ENCODE results near the gene SYNGAP1.

SYNGAP1 gene

GRCh38 chr6:33497157-33497556 is 77.3 kb downstream of the SYNGAP1 start:
- no peak for DNase-seq (ENCODE audit: low read depth)
- TF ChIP-seq, protein P1, sequence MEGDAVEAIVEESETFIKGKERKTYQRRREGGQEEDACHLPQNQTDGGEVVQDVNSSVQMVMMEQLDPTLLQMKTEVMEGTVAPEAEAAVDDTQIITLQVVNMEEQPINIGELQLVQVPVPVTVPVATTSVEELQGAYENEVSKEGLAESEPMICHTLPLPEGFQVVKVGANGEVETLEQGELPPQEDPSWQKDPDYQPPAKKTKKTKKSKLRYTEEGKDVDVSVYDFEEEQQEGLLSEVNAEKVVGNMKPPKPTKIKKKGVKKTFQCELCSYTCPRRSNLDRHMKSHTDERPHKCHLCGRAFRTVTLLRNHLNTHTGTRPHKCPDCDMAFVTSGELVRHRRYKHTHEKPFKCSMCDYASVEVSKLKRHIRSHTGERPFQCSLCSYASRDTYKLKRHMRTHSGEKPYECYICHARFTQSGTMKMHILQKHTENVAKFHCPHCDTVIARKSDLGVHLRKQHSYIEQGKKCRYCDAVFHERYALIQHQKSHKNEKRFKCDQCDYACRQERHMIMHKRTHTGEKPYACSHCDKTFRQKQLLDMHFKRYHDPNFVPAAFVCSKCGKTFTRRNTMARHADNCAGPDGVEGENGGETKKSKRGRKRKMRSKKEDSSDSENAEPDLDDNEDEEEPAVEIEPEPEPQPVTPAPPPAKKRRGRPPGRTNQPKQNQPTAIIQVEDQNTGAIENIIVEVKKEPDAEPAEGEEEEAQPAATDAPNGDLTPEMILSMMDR (IDR thresholded peaks at IDR 0.05; ENCODE audit: low read length, missing control alignments) = no peak
- no peak overlapping the region for H3K4me3 ChIP-seq (replicated peaks; ENCODE audit: low read depth, low read length)

DNA sequence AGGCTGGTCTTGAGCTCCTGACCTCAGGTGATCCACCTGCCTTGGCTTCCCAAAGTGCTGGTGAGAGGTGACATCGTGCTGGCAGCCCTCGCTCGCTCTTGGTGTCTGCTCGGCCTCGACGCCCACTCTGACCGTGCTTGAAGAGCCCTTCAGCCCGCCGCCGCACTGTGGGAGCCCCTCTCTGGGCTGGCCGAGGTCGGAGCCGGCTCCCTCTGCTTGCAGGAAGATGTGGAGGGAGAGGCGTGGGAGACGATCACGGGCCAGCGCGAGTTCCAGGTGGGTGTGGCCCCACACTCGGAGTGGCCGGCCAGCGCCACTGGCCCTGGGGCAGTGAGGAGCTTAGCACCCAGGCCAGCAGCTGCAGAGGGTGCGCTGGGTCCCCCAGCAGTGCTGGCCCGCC is 82.6 kb downstream of the SYNGAP1 start:
- DNase-seq (ENCODE audit: low read depth) = no peak
- TF ChIP-seq, protein P1 (IDR thresholded peaks at IDR 0.05; ENCODE audit: low read length, missing control alignments) = no peak

DNA sequence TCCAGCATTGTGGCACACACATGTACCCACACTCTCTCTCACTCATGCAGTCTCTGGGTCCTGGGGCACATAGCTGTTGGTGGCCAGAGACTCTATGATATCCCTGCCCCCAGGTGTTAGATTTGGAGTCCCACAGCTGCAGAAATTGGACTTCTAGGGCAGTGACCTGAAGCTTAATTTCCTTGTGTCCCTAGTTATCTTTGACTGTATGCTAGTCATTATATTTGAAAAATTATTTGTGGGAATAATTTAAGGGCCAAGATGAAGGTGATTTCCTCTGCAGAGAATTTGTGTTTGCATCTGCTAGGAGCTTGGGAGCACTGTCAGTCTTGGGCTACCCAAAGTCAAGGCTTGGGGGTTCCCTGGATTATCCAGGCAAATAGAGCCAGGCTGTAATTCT is 84.6 kb downstream of the SYNGAP1 start:
- DNase-seq (ENCODE audit: low read depth) = no peak
- no peak overlapping the region for H3K4me3 ChIP-seq (replicated peaks; ENCODE audit: low read depth, low read length)
- TF ChIP-seq, protein P1 (IDR thresholded peaks at IDR 0.05; ENCODE audit: low read length, missing control alignments) = no peak

More for the DNA sequence above, 82.6 kb downstream of the SYNGAP1 start:
- no peak overlapping the region for H3K4me3 ChIP-seq (replicated peaks; ENCODE audit: low read depth, low read length)

All from fibroblast of pulmonary artery (primary cell).